HEK293 (cell line): ENCODE results near the gene RASA3.

ENCODE experiments used
- CTCF ChIP-seq: fragments of 450-650 bp; formaldehyde crosslinking; IDR thresholded peaks from 2 replicates; pipeline ENCODE4 v1.5.1; 2016; ENCODE audit warnings: missing biosample characterization, missing genetic modification characterization
- GLI2 ChIP-seq: fragments of 450-650 bp; formaldehyde crosslinking; IDR thresholded peaks from 2 replicates; pipeline ENCODE4; 2017; ENCODE audit warnings: missing biosample characterization, missing genetic modification characterization, low read depth, borderline replicate concordance
- PRDM4 ChIP-seq: fragments of 450-650 bp; formaldehyde crosslinking; IDR thresholded peaks from 2 replicates; pipeline ENCODE4 v1.5.1; 2017; ENCODE audit warnings: missing biosample characterization, missing genetic modification characterization
- TCF7L2 ChIP-seq: IDR thresholded peaks from 2 replicates; pipeline ENCODE4 v1.6.1; 2011; ENCODE audit warnings: low read depth, mild to moderate bottlenecking, inconsistent platforms, low read length, moderate library complexity, borderline replicate concordance
- ZEB2 ChIP-seq: fragments of 450-650 bp; formaldehyde crosslinking; IDR thresholded peaks from 2 replicates; pipeline ENCODE4 v1.5.1; 2016; ENCODE audit warnings: missing biosample characterization, missing genetic modification characterization
- ZFP69B ChIP-seq: fragments of 450-650 bp; formaldehyde crosslinking; IDR thresholded peaks from 2 replicates; pipeline ENCODE4 v1.5.1; 2016; ENCODE audit warnings: missing biosample characterization, missing genetic modification characterization
- ZNF155 ChIP-seq: fragments of 450-650 bp; formaldehyde crosslinking; IDR thresholded peaks from 2 replicates; pipeline ENCODE4 v1.5.1; 2016; ENCODE audit warnings: missing biosample characterization, missing genetic modification characterization
- ZNF530 ChIP-seq: fragments of 450-650 bp; formaldehyde crosslinking; IDR thresholded peaks from 2 replicates; pipeline ENCODE4 v1.5.1; 2016; ENCODE audit warnings: low read depth, missing biosample characterization, missing genetic modification characterization

GRCh38 chr13:114114006-114114640, 18.3 kb downstream of the RASA3 start:
- TF ChIP-seq CTCF (tag by site-specific recombination) = no peak
- no peak for TF ChIP-seq TCF7L2
- no peak for TF ChIP-seq ZFP69B (tag by site-specific recombination)
- TF ChIP-seq ZEB2 = no peak
- TF ChIP-seq GLI2 (tag by site-specific recombination) = no peak
- TF ChIP-seq ZNF530 (tag by site-specific recombination) = no peak
- TF ChIP-seq ZNF155 (tag by site-specific recombination) = no peak
- no peak for TF ChIP-seq PRDM4
